Activated CD4-positive, alpha-beta T cell treated with anti-CD3 and anti-CD28 coated beads for 24 hours (primary cell): ENCODE data around the gene KRTAP12-2.
"Not testable (repeated sequence)": the region's sequence is repeated elsewhere in the genome, so short reads cannot be mapped to it uniquely, and the experiment has no call there.

Experiments used
- DNase-seq, 2 donors: peaks; one replicate each; pipeline ENCODE4 v3.0.0-alpha.2; 2020; ENCODE audit warnings: low read depth in 2 of 2

KRTAP12-2 gene

GRCh38 chr21:44702111-44702972, 35.6 kb upstream of the KRTAP12-2 start:
- DNase-seq = no peak

GRCh38 chr21:44701541-44701940, 34.8 kb upstream of the KRTAP12-2 start:
- no peak for DNase-seq

- DNase-seq = no peak
Observed at GRCh38 chr21:44701023-44701400, 34.3 kb upstream of the KRTAP12-2 start.

GRCh38 chr21:44700101-44701022, 33.6 kb upstream of the KRTAP12-2 start:
- DNase-seq = no peak

GRCh38 chr21:44699502-44700001, 32.8 kb upstream of the KRTAP12-2 start:
- DNase-seq = no peak

GRCh38 chr21:44697811-44698734, 31.3 kb upstream of the KRTAP12-2 start:
- no peak for DNase-seq

GRCh38 chr21:44697172-44697810, 30.6 kb upstream of the KRTAP12-2 start, which contains the start of gene KRTAP10-12:
TSS of gene KRTAP10-12 (plus strand) at chr21:44697172. CDS start at chr21:44697202, 30 bp downstream.
- not testable (repeated sequence) for DNase-seq

- no peak for DNase-seq
Observed at GRCh38 chr21:44696572-44696971, 29.8 kb upstream of the KRTAP12-2 start.

GRCh38 chr21:44695641-44696040, 28.9 kb upstream of the KRTAP12-2 start:
- no peak for DNase-seq

GRCh38 chr21:44695184-44695583, 28.5 kb upstream of the KRTAP12-2 start:
- no peak for DNase-seq

GRCh38 chr21:44694776-44695175, 28.0 kb upstream of the KRTAP12-2 start:
- no peak for DNase-seq

- no peak for DNase-seq
Observed at GRCh38 chr21:44692798-44693512, 26.2 kb upstream of the KRTAP12-2 start.

GRCh38 chr21:44691686-44692085, 25.0 kb upstream of the KRTAP12-2 start:
- no peak for DNase-seq

- not testable (repeated sequence) for DNase-seq
Observed at GRCh38 chr21:44689740-44690139, 23.0 kb upstream of the KRTAP12-2 start.

- no peak for DNase-seq
Observed at GRCh38 chr21:44687671-44688070, 20.9 kb upstream of the KRTAP12-2 start.

GRCh38 chr21:44686843-44687561, 20.3 kb upstream of the KRTAP12-2 start:
- no peak for DNase-seq

- no peak for DNase-seq
Observed at GRCh38 chr21:44686000-44686781, 19.5 kb upstream of the KRTAP12-2 start.

- DNase-seq = not testable (repeated sequence)
Observed at GRCh38 chr21:44685050-44685449, 18.3 kb upstream of the KRTAP12-2 start.

- no peak for DNase-seq
Observed at GRCh38 chr21:44684483-44684882, 17.8 kb upstream of the KRTAP12-2 start.
